ENCODE measurements around the gene DVL2.
A peak's percentile ranks its signal among the peaks of the same experiment; 100 is the strongest.
"Not testable (repeated sequence)": the region's sequence is repeated elsewhere in the genome, so short reads cannot be mapped to it uniquely, and the experiment has no call there.

The DVL2 gene

DNA sequence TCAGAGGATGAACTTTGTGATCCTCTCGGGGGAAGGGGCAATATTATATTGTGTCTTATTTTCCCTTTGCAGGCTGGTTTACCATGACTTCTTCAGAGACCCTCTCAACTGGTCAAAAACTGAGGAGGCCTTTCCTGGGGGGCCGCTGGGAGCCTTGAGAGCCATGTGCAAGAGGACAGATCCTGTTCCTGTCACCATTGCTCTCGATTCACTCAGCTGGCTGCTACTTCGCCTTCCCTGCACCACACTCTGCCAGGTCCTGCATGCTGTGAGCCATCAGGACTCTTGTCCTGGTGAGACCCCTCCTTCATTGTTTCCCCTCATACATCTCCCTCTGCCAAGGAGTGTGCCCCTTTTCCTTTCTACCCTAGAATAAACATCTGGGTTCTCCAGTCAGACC is 20.2 kb upstream of the DVL2 start:
- no peak for DNase-seq

DNA sequence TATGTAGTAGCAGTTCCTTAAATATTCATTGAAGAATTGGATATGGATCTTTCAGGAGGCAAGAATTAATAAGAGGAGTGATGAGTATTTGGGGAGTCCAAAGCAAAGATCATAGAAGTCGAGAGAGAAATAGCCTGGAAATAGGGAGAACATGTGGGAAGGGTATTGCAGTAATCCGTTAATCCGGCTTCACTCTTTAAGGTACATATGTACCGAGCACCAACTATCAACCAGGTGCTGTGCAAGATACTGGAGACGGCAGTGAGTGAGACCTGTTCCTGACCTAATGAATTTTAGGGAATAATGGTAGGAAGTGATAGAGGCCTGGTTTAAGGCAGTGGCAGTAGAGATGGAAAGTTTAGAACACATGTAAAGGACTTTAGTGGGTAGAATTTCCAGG is 18.8 kb upstream of the DVL2 start:
- DNase-seq = no peak

DNA sequence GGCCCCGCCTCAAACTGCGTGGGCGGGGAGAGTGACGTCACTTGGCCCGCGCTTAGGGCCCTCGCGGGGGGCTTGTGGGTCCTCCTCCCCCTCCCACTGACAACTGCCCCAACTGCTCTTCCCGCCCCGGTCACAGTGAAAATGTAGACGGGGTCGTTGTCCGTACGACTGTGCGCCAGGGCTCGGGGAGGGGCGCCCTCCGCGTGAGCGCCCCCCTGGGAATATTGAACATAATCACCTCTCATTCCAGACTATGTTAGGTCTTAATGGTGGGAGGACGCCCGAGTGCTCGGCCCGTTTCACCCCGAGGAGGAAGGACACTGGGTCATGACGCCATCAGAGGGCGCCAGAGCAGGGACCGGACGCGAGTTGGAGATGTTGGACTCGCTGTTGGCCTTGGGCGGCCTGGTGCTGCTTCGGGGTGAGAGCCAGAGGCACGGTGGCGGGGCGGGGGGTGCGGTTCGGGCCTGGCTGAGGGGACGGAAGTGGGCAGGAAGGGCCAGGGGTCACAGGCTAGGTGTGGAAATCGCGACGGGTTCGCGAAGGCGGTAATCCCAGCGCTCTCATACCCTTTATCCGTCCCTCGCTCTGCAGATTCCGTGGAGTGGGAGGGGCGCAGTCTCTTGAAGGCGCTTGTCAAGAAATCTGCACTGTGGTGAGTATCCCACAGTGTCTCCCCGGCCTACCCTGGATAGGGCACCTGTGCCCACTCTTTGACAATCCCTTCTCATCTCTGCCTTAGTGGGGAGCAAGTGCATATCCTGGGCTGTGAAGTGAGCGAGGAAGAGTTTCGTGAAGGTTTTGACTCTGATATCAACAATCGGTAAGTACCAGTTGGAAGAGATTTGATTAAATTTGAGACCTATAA is 18.1 kb upstream of the DVL2 start, which contains the start of gene ELP5:
Gene ELP5, plus strand, starts transcription at position 40 of the 868 bp plus-strand sequence. Its CDS starts 336 bp downstream, at position 376.
- DNase-seq = peak; percentile 89 to 98

DNA sequence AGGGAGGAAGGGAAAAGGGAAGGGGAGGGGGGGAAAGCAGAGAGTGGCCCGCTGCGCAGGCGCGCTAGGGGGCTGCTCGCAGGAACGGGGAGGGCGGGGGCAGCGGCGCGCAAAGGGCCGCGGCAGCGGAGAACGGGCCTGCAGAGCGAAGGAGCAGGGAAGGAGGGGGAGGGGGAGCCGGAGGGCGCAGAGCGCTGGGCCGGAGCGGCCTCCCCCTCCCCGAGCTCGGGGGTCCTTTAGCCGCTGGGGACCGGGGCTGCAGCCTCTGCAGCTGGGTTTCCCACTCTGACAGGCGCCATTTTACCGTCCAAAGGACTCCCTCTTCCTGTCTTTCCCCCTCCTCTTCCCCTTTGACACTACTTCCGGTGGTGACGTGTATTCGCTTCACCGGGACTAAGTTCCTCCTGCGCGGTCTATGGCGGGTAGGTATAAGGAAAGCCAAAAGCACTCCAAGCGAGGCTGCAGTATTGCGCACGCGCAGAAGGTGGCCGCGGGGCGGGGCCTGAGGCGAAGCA is 17.4 kb upstream of the DVL2 start, which contains the start of gene CTDNEP1:
Gene CTDNEP1, minus strand, starts transcription at position 74 of the 515 bp plus-strand sequence. CDS start 438 bp downstream, outside the sequence.
- DNase-seq = peak; percentile 98 to 99

DNA sequence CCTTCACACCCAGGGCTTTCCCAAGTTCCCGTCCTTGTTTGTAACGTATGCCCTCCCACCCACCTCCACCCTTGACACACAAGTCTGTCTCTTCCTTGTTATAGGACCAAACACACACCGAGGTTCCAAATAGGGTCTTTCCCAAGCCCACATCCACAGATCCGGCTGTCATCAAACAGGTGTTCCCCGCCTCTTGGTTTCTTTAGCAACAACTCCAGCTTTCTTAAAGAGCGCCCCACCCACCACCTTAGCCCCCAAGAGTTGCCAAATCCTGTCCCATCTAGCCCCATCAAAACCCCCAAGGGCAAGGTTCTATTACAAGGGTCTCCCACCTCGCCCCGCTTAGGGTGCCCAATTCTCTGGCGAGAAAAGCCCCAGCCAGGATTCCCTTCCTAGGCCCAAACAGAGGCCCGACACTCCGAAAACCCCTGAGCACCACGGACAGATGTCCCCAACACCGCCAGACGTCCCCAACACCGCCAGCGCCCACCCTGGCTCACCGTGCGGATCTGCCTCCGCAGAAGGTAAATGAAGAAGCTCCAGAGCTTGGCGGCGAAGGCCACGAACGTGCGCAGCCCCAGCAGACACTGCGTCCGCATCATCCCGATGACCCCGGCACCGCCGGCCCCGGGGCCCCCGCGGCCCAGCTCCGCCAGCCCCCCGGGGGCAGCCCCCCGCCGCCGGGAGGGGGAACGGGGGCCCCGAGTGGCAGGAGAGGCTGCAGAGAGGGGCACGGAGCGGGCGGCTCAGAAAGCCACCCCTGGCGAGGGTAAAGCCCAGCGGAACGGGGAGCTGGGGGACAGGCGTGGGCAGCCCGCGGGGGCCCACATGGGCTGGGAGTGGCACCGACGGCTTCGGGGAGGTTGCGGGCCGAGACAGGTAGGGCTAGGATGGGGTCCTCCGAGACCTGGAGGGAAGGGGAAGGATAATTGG is 16.6 kb upstream of the DVL2 start:
- no peak for DNase-seq

DNA sequence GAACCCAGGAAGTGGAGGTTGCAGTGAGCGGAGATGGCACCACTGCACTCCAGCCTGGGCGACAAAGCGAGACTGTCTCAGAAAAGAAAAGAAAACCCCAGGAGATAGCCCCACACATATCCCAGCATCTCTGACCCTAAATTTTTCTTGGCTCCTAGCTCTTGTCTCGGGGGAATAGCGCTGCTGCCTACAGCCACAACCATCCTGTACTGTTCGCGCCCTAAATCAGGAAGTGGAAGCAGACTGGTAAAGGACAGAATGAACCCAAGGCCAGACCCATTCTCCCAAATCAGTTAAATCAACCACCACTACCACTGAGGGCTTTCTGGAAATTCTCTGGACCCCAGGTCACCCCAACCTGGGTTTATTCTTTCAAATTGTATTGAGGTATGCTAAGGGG is 15.5 kb upstream of the DVL2 start:
- DNase-seq = no peak

DNA sequence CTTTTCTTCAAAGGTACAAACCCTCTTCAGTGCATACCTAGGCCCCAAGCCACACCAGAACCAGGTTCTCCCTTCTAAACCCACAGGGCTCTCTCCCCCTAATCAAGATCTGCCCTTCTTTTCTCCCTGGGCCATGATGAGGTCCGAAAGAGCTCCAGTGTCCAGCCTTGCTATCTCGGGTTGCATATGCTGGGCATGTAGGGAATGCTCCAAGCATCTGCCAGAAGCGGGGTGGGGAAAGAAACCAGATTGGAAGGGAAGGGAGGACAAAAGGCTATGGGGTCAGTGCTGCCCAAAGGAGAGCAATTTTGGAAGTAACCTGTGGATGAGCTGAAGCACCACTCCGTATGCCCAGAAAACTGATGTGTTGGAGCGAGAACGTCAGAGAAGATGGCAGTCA is 14.9 kb upstream of the DVL2 start:
- DNase-seq = no peak

DNA sequence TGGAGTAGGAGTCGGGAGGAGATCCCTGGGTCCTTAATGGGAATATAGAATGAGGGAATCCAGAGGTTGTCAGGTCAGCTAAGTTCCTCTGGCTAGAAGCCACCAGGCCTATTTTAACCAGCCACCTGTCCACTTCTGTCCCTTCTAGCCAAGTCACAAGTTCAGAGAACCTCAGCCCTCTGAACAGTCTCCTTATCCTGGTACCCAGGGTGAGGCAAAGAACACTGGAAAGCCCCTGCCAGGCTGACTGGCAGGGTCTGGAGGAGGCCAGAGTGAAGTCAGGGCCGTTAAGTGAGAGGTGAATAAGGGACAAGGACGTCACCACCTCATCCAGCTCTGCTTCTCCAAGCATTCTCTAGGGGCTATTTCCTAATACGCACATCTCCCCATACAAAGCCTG is 14.5 kb upstream of the DVL2 start:
- no peak for DNase-seq

DNA sequence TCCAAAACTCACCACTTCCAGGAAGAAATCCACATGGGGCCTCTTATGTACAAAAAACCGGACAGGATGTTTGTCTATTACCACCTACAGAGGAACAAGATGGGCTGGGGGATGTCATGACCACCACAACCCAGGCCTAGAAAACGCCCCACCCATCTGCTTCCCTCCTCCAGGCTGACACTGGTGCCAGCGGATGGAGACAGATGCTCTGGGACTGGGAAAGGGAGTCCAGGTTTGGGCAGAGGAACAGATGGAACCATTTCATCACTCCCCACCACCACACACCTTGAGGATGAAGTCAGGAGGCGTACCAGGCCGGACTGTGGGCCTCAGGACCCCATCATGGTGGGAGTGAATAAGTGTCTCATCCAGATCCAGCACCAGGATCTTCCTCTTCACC is 12.5 kb upstream of the DVL2 start:
- no peak for DNase-seq

DNA sequence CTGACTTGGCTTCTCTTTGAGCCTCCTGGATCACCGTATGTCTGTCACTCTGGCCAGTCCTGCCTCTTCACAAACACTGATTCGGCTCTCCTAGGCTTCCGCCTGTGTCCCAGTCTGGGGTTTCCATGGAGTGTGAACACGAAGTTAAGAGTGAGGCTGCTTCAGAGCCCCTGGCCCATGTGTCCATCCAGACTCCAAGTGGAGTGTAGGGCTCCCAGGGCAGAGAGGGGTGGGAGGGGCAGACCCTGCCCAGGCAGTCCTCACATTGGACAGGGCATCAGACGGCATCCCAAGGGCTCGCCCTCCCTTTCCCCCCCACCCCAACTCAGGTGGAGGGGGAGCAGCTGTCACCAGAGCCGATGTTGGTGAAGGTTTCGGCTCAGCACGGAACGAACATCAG is 9.5 kb upstream of the DVL2 start:
- not testable (repeated sequence) for DNase-seq

DNA sequence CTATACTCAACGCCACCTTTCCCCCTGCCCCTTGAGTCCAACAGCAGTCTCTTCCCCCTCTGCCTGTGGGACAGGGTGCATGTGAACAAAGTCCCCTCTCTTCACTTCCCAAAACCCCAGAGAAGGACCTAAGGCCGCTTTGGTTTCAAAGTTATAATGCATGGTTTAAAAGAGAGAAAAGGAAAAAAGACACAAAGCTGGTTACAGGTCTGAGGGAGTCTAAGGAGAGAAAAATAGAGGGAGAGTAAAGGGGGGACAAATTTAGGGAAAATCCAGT is 9.1 kb upstream of the DVL2 start:
- no peak for DNase-seq

DNA sequence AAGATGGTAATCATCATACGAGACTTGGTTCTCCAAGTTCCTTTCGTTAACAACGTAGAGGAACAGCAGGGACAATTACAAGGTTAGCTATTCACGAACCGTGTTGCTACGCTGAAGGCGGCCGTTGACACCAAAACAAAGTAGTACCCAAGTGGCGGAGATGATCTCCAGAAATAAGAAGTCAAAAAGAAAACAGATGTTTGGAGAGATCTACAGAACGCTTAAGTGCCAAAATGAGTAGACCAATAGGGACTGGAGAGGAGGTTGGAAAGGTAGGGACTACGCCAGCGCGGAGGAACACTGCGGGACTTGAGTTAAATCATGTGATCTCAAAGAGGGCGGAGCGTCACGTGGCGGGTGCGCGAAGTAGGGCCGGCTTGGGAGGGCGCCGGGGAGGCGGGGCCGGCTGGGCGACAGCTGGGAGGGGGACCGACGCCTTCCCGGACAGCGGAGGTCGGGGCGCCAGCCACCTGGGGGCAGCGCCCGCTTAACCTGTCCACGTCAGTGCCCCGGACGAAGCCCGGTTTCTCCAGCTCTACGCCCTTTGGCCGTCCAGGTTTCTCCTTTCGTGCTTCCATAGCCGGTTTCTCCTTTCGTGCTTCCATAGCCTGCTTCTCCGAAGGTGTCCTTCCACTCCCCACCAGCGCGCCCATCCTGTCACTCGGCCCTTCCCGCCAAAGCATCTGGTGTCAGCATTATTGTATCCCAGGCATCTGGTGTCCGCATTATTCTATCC is 8.6 kb upstream of the DVL2 start:
- DNase-seq = peak; percentile 91 to 94

DNA sequence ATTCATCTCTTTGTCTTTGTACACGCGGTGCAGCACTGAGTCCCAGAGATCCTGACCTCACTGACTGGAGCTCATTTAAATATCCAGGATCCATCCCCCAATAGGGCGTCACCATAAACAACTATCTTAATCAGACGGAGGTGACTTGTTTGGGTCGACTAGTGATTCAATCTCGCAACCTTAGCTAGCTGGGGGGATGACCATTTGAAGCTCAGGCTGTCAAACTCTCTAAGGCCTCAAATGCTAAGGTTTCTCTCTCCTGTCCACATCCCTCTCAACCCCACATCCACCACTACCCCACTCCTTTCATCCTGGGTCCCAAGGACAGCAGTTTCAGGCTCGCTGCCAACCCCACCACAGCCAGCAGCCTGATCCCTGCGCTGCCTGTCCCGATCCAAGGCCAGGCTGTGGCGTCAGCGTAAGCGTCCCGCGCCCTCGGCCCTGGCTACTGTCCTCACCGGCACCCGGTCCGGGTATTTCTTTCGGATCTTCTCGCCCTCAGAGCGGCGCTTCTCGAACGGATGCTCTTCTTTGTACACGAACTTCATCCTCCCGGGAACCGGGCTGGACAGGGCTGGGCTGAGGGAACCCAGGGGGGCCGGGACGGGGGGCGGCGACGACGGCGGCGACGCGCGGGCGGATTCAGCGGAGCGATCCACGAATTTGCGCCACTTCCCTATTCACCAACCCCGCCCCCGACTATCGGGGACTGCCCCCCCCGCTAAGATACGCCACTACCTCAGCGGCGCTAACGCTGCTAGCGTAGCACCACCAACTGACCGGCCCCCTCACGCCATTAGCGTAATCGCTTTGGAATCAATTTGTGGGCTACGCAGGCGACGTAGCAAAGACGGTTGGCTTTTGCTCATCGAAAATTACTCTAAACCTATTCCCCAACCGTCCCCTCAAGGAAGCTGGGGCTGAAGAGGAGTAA is 7.7 kb upstream of the DVL2 start, which contains the start of gene GABARAP:
Gene GABARAP, minus strand, starts transcription at position 667 of the 934 bp plus-strand sequence. Its CDS starts 119 bp downstream, at position 548.
- peak; percentile 86 to 95 for DNase-seq

DNA sequence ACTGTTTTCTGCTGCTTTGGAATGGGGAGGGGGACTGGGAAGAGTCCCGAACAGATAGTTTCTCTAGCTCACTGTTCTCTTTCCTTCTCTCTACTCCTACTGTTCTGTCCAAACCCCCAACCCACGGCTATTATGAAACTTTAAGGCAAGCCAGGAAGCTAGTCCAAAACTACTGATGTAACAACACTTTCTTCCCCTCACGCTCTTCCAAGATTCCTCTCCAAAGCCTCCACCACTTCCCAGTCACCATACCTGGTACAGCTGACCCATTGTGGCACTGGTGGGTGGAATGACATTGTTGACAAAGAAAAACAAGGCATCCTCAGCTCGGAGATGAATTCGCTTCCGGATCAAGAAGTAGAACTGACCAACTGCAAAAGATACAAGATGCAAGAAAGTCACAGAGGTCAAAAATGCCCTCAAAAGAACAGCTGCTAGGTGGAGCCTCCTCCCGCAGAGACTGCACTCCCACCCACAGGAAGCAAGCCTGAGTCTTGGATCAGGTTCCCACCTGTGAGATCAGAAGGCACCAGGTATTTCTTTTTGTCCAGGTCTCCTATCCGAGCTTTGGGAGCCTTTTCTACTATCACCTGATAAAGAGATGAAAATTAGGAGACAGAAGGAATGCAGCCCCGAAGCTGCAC is 6.9 kb upstream of the DVL2 start:
- no peak for DNase-seq

DNA sequence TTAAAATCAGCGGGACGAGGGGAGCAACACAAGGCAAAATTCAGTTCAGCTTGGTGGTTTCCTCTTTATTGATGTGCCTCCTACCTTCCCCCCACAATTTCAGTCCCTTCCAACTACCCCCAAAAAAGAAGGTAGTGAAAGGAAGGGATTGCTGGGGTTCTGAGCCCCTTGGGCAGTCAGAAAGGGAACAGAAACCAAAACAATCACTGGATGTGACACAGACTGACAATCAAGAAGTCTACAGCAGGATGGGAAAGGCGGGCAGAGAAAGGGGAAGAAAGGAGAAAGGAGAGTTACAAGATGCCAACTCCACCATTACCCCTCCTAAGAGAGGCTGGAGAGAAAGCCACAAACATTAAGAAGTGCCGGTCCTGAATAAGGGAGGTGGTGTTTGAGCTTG is 6.1 kb upstream of the DVL2 start:
- peak in 1 of 2 donors; percentile 8 for DNase-seq

DNA sequence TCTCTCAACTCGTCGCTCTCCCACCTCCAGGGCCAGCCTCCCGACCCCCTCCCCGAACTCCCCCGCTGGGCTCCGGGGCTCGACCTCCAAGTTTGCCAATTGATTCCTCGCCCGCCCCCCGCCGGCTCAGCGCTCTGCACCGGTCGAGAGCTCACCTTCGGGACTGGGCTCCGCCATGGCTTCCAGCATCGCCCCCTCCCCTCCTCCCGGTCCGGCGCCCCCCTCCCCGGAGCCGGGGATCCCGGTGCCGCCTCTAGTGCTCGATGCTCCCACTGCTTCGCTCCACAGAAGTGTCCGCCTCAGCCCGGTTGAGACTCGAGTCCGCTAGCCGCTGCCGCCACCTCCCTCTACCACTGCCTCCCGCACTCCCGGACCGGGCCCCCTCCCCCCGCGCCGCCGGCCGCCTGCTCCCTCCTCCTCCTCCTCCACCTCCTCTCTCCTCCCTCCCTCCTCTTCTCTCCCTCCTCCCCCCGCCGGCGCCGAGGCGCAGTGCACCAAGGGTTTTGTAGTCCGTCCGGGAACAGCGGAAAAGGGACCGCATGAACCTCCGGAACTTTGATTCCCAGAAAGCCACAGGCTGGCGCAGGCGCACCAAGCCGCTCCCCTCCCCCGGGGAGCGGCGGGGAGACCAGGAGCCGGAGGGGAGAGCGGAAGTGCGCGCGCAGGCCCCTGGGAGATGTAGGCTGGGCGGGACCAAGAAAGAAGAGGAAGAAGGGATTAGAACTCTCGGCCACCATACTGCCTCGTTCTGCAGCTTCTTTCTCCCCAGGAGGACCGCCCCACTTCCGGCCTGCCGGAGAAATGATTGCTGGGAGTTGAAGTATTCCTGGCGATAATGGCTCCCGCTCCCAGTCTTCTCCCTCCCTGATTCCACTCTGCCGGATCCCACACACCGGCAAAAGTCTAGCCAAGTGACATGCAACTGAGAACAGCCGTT is 5.0 kb upstream of the DVL2 start, which contains the start of gene PHF23:
Gene PHF23, minus strand, starts transcription at position 367 of the 937 bp plus-strand sequence. Its CDS starts 178 bp downstream, at position 189.
- DNase-seq = peak; percentile 87 to 100

DNA sequence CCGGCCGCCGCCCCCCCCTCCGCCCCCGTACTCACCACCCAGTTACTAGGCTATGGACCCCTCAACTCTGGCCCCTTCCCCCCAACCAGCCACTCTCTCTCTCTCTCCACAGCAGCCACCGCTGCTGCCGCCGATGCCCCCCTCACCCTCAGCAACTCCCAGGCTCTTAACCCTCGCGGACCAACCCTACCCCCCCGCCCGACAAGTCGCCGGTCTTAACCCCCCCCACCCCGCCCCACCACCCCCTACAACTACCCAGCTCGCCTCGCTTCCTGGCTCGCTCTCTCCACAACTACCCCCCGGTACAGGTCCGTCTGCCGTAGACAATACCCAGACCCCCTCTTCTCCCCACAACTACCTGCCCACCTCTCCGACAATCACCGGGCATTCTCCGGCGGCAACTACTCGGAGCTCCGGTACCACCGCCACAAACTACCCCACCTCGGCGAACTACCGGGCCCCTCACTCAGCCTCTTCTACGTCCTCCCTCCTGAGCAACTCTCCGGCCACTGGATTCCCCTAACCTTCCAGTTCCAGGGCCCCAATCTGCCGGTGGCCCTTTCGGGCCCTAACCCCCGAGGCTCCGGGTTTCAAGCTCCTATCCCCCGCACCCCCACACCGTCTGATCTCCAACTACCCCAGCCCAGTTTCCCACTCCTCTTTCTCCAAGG is 4.2 kb upstream of the DVL2 start:
- DNase-seq = no peak

DNA sequence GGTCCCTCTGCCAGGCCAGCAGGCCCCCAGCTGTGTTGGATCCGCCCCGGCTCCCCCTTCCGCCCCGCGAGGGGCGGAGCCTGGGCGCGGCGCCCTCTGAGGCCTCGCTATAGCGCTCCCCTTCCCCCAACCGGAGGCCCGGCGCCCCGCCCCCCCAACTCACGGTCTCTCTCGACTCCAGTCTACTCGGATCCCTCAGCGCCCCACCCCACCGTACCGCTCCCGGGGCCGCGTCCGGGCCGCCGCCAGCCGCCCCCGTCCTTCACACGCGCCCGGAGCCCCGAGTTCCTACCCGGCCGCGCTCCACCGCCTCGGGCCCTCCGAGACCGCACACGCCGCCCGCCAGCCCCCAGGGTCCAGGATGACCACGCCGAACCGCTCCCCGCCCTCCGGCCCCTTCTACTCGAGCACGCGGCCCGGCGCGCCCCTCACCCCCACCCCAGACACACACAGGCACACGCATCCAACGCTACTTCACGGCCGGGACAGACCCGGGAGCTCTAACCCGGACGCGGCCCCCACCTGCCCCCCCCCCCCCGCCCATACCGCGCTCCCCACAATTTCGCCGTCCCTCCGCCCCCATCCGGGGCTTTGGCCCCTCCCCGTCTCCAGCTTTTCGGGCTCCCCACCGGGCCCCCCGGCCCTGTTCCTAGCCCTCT is 3.6 kb upstream of the DVL2 start:
- DNase-seq = peak in 1 of 2 donors; percentile 44

Data from bone marrow (tissue), 2 donors.